Measurements from ENCODE around the gene ZNF580.
A peak's percentile ranks its signal among the peaks of the same experiment; 100 is the strongest.

The ZNF580 gene, protein sequence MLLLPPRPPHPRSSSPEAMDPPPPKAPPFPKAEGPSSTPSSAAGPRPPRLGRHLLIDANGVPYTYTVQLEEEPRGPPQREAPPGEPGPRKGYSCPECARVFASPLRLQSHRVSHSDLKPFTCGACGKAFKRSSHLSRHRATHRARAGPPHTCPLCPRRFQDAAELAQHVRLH

DNA sequence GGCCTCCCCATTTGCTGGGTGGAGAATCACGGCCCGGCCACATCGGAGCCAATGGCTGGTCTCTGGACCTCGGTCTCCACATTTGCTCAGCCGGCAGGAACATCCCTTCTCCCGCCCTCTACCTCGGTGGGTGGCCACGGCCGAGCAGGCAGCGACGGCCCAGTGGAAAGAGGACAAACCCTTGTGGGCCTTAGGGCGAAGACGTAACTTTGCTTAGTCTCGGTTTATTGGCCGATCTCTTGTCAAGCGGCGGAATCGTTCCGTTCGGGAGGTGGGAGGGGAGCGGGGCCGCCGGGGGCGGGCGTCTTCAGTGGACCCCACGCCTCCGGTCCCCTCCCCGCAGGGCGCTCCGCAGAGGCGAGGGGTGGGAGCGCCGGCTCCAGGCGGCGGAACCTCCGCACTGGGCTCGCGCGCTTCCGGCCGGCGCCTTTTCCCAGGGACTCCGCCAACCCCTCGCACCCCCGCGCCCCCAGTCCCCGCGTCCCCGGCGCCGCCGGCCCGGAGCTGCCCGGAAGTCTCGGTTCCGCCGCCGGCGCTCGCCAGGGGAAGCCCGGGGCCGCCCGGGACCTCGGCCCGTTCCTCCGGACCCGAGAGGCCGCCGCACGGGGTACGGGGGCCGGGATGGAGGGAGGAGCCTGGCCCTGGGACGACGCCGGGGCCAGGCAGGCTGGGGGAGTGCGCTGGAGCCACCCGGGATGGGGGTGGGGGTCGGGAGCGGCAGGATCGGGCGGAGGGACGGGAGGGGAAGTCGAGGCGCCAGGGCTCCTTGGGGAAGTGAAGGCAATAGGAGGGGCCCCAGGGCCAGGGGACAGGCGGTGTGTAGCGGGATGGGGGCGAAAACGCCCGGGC lies at the start of gene ZNF580:
ZNF580 (plus strand) TSS at position 426 of the 849 bp plus-strand sequence. CDS start 1,507 bp downstream, outside the sequence.
- peak; percentile 72 for DNase-seq

DNA sequence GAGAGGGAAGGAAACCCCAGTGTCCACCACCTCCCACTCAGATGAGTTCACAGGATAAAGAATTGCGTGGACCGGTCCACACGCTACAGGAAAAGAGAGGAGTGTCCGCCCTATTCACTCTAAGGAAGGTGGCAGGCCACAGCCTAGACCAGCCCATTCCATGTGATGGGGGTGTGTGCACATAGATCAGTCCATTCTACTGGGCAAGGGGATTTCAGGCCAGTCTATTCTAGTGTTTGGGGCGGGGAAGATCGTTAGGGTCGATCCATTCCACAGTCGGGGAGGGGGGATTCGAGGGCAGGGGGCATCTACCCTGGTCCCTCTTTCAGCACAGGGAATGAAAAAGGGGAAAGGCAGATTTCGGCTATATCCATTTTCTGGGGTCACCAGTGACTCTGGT lies 49.2 kb upstream of the ZNF580 start:
- no peak for DNase-seq

DNA sequence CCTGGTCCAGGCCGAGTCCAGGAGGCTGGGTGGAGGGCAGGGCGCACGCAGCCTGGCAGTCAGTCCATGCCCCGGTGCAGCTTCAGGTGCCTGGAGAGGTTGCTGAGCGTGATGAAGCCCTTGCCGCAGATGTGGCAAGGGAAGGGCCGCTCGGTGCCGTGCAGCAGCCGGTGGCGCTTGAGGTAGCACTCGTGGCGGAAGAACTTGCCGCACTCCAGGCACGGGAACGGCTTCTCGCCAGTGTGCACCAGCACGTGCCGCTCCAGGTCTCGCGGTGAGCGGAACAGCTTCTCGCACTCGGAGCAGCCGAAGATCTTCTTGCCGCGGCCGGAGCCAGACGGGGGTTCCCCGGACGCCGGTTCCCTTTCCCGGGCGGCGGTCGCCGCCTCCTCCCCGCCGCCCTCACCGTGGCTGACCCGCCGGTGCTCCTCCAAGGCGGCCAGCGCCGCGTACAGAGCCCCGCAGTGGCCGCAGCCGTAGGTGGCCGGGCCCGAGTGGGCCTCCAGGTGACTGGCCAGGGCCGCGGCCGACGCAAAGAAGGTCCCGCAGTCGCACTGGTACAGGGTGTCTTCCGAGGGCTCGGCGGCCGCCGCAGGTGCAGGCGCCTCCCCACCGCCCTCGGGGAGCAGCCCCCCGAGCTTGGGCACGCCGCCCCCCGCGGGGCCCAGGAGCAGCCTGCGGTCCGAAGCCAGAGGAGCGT lies 48.3 kb upstream of the ZNF580 start:
- no peak for DNase-seq

DNA sequence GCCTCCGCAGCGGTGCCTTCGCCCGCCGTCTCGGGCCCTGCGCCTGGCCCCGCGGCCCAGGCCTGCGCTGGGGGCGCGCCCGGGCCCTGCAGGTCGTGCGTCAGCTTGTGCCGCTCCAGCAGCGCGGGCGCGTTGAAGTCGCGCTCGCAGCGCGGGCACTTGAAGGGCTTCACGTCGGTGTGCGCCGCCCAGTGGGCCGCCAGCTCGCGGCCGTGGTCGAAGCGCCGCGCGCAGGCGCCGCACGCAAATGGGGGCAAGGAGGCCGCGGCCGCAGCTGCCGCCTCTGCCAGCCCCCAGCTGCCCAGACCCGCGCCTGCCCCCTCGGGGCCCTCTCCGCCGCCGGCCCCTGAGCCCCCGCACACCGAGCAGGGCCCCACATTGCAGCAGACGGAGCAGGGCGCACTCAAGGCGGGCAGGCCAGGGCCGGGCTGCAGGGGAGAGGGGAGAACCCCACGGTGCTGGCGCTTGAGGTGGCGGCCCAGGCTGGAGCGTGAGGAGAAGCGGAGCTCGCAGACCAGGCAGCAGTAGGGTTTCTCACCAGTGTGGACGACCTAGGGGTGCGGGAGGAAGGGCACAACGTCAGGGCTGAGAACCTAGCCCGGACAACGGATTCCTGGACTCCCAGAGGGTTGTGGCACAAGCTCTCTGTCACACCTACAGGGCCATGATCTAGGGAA lies 47.6 kb upstream of the ZNF580 start:
- no peak for DNase-seq

DNA sequence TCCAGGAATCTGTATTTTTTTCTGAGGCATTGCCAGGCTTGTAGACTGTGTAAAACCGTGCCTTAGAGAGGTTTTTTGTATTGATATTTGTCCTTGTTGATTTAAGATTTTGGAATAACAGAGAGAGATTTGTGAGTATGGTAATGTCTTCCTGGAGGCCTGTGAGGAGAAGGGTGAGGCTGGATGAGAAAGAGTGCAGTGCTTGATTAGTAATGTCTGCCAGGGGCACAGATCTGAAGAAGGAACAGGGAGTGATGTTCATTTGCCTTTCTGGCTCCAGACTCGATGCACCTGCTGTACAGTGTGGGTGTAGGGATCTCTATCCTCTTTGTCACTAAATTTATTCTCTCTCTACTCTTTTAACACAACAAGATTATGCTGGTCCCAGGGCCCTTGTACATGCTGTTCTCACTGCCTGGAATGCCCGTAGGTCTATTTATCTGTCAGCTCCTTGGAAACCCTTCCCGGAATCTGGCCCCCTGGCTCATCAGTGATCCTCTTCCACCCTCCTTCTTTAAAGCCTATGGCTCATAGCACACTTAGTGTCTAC lies 45.7 kb upstream of the ZNF580 start:
- DNase-seq, result no peak

DNA sequence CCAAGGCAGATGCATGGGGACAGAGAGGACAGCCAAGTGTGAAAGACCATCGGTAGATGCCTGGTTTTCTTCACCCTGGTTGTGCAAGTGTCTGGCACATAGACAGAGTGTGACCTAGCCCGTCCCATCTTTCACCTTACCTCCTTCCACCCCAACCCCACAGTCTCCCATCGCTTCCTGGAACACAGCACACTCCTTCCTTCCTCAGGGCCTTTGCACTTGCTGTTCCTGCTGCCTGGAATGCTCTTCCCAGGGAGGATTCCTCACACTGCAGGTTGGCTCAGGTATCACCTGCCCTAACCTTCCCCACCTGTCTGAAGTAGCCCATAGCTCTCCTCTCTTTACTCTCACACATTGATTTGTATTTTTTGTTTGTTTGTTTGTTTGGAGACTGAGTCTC lies 44.5 kb upstream of the ZNF580 start:
- no peak for DNase-seq

DNA sequence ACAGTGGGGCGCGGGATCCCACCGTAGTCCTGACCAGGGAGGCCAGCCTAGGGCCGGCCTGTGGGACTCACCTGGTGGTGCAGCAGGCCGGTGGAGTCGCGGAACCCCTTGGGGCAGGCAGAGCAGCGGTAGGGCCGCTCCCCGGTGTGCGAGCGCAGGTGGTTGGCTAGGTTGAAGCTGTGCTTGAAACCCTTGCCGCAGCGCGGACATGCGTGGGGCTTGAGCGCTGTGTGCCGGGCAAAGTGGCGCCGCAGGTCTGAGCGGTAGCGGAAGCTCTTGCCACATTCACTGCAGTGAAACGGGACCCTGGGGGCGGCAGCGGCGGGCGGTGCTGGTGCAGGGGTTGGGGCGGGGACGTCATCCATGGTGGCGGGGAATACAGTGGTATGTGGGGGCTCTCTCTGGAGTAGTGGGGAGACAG lies 43.3 kb upstream of the ZNF580 start:
- DNase-seq, result no peak

DNA sequence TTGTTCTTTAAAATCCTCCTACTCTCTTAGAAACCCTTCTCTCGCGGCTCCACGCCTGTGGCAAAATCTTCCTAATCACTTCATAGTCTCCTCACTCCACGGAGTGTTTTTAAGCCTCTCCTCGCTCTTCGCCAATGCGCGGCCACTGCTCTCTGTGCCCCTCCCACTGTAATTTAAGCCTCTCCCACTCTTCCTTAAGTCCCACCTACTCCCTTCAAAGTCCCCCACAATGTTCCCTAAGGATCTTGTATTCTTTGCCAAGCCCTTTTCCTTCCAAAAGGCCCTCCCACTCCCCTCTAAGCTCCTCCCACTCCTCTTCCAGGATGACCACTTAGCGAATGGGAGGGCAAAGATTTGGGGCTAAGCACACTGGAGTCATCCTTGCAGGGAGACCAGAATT lies 42.8 kb upstream of the ZNF580 start:
- no peak for DNase-seq

DNA sequence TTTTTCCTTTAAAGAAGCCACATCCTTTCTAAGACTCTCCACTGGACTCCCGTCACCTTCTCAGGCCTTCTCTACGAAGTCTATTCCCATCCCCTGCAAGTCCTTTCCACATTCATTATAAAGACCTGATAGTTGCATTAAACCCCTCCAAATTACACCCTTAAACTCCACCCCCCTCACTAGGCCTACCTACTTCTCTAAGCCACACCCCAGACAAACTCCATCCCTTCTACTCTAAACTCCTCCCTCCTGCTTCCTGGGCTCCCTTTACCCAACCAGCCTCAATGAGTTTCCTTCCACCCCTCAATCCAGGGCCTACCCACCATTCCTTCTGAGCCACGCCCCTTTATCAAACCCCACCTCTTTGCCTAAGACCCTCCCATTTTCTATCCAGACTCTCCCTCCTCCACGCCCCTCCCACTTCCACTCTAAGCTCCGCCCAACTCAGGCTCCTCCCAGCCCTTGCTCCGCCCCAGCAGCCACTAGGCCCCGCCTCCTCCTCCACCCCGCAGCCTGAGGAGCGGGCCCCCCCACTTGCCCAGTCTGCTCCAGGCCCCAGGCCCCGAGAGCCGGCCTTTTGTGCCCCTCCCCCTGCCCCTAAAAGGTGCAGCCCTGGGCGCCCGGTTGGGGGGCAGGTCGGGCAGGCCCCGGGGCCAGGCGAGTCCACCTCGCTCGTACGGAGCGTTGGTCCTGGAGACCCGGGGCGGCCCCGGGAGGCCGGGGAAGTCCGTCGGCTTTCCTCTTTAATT lies 41.9 kb upstream of the ZNF580 start:
- DNase-seq, result peak; percentile 88

DNA sequence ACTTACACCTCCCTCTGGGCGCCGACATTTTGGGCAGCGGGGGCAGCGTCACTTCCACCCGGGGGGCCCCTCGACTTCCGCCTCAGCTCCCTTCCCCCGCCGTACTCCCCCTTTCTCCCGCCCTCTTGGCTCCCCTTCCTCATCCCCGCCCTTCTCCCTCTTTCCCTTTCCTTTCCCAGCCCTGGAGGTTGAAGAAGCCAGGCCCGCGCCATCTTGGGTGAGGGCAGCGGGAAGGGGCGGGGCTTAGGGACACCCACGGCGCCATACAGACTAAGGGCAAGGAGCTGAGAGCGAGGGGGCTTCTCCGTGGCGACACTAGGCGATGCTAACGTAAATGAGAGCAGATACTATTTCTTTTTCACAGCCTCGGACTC lies 41.3 kb upstream of the ZNF580 start, which contains the start of gene FIZ1:
FIZ1 (minus strand) TSS at position 50 of the 374 bp plus-strand sequence. CDS start 1,652 bp downstream, outside the sequence.
- DNase-seq, result peak; percentile 95

DNA sequence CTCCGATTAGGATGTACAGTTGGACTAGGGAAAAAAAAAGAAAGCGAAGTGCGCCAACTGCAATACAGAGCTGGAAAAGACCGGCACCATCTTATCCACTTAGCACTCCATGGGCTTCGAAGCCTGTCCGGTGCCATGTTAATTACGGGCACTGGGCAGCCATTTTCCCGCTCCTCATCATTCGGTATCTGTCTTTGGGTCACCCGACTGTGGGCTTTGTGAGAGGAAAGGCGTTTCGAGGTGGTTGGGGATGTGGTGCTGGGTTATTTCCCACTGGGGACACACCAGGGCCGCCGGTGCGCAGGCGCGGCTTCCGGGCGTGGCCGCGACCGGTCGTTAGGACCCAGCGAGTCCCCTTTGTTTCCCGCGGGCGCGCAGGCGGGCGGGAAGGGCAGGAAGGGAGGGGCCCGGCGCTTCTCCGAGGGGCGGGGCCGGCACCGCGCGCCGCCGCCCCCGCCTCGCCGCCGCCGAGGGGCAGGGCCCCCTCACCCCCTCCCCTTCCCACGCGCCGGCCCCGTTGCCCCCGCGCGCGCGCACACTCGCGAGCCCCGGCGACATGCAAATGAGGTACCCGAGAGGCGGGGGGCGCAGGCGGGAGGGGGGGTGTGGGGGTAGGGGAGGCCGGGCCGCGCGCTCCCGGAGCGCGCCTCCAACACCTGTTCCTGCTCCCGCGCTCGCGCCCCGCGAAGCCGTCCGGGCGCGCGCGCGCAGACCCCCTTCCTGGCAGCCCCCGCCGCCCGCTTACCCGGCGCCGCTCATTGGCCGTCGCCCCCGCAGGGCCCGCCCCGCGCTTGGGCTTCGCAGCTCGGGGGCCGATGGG lies 40.8 kb upstream of the ZNF580 start, which contains the start of gene ZNF524:
ZNF524 (plus strand) TSS at position 447 of the 820 bp plus-strand sequence. CDS start 1,825 bp downstream, outside the sequence.
- peak; percentile 81 for DNase-seq

DNA sequence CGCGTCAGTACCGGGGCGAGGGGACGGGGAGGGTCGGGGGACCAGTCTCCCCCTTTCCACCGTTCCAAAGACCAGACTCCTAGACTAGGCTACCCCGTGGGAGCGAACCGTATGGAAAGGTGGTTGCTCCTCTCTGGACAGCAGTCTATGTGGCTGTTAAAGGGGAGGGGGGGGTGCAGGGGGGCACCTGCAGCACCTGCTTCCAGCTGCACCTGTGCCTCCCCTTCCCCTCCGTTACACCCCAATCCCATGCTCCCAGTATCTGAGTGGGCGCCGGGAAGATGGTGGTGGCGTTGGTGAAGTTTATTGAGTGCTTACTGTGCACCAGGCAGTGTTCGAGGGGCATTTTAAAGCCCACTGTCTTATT lies 40.2 kb upstream of the ZNF580 start:
- no peak for DNase-seq

DNA sequence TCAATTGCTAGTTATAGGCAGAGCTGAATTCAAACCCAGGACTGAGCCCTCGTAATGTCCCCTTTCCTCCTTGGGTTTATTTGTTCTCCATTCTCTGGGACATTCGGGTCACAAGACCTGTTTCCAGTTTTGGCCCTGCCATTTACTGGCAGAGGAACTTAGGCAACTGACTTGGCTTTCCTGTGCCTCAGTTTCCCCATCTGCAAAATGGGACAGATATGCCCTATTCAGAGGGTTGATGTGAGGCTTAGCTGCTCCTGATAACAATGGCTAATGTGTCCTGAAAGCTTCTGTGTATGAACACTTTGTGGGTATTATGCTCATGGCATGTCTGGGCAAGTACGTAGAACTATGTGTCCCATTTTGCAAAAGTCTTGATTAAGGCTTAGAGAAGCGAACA lies 39.7 kb upstream of the ZNF580 start:
- no peak for DNase-seq

DNA sequence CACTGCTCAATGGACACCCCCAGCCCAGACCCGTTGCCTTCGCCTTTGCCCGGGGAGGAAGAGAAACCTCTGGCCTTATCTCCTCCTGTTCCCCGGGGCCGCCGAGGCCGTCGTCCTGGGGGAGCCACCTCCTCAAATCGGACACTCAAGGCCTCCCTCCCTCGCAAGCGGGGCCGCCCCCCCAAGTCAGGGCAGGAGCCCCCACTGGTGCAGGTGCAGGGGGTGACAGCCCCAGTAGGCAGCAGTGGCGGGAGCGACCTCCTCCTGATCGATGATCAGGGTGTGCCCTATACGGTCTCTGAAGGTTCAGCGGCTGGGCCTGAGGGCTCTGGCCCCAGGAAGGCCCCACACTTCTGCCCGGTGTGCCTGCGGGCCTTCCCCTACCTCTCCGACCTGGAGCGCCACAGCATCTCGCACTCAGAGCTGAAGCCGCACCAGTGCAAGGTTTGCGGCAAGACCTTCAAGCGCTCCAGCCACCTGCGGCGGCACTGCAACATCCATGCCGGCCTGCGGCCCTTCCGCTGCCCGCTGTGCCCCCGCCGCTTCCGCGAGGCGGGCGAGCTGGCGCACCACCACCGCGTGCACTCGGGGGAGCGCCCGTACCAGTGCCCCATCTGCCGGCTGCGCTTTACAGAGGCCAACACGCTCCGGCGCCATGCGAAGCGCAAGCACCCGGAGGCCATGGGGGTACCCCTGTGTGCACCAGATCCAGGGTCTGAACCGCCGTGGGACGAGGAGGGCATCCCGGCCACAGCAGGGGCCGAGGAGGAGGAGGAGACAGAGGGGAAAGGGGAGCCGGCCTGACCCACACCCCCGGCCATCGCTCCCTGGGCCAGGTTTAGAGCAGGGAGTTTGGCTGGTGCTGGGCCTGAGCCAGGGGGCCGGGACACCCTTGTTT lies 38.4 kb upstream of the ZNF580 start:
- no peak for DNase-seq

DNA sequence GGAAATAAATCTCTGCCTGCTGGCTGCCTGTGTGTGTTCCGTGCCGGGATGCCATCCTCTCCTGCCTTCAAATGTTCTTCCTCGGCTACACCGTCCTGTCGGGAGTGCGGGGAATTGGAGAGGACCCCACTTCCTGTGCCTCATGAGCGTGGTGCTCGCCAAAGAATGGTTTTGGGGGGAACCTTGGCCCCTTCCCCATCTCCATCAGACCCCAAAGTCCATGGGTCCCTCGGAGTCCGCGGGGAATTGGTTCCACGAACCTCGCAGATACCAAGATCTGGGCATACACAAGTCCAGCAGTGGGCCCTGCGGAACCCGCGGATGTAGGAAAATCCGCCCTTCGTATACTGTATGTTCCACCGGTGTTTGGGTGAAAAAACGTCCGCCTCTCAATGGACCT lies 37.7 kb upstream of the ZNF580 start:
- no peak for DNase-seq

DNA sequence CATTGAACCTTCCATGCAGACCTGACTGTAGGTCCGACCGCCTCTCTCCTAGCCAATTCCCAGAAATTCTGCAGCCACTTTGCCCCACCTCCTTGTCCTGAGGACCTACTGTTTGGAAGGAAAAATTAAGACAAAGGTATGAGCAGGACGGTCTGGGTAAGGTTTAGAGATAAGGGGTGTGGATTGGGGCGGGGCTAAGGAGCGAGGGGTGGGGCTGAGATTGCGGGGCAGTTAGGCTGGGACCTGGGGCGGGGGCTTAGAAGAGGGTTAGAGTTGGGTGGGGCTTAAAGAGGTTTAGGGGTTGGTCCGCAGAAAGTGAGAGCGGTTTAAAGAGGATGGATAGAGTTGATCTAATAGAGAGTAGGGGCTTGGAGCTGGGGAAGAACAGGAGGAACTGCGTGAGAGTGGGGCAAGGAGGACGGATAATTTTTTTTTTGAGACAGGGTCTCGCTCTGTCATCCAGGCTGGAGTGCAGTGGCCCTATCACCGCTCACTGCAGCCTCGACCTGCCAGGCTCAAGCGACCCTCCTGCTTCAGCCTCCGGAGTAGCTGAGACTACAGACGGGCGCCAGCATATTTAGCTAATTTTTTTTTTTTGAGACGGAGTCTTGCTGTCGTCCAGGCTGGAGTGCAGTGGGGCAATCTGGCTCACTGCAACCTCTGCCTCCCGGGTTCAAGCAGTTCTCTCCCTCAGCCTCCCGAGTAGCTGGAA lies 37.1 kb upstream of the ZNF580 start:
- no peak for DNase-seq

DNA sequence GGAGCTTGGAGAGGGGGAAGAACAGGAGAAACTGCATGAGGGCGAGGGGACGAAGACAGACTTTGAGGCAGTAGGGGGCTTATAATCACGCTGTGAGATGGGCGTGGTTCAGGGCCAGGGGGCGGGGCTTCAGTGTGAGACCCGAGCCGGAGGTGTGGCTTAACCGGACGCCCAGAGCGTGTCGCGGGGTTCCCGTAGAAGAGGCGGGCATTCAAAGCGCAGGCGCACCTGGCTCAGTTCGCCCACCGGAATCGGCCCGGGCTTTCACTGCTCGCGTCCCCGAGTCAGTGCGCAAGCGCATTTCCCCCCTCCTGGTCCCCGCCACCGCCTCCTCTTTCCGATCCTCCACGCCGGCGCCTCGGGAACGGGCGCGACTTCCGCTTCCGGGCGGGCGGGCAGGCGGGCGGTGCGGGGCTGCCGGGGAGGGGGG lies 35.6 kb upstream of the ZNF580 start:
- DNase-seq, result peak; percentile 99

DNA sequence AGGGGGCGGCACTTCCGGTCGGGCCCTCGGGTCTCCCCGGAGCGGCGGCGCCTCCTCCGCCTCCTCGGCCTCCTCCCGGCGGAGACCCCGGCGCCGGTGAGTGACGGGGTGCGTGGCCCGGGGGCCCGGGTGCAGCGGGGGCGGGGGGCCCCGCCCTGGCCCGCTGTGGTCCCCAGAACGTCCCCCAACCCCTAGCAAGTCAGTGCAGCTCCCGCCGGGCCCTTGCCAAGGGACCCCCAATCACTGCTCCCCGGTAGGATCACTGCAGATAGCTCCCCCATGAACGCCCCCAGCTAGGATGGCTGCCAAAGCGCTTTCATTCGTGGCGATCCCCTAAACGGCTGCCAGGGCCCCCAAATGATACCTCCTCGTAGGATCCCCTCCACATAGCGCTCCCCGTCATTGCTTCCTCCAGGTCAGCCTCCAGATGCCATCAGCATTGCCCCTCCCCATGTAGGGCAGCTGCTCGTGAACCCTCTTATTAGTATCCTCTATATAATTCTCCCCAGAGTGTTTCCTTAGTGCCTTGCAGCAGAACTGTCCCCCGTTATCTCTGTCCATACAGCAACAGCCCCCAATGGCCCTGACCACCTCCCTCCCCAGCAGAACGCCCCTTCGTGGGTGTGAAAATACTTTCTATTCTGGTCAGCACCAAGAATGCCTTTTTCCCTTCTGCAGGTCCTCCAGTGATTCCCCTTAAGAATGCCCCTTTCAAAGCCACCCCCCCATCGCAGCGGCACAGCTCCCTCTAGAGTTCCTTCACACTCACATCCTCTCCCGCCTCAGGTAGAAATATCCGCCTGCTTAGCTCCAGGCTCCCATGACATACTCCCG lies 34.9 kb upstream of the ZNF580 start, which contains the start of gene ZNF865:
ZNF865 (plus strand) TSS at position 11 of the 834 bp plus-strand sequence. CDS start 7,972 bp downstream, outside the sequence.
- peak; percentile 62 for DNase-seq
